Neural cell (in vitro differentiated cells): ENCODE measurements around the gene C4BPB.

ENCODE experiments used
- EP300 ChIP-seq: fragments of 450-650 bp; conservative IDR thresholded peaks from 2 replicates; pipeline ENCODE4 v1.6.1; 2014; ENCODE audit warnings: antibody characterized with exemption, mild to moderate bottlenecking, moderate library complexity; ENCODE audit not compliant: poor library complexity, severe bottlenecking
- TF ChIP-seq, protein P1 (sequence below): fragments of 450-650 bp; IDR thresholded peaks from 2 replicates; pipeline ENCODE4 v1.5.1; 2014; ENCODE audit warnings: antibody characterized with exemption, mild to moderate bottlenecking, moderate library complexity; ENCODE audit not compliant: poor library complexity, severe bottlenecking
- TF ChIP-seq, protein P2 (sequence below): IDR thresholded peaks from 2 replicates; pipeline ENCODE4 v1.6.1; 2012; ENCODE audit warnings: borderline replicate concordance

DNA sequence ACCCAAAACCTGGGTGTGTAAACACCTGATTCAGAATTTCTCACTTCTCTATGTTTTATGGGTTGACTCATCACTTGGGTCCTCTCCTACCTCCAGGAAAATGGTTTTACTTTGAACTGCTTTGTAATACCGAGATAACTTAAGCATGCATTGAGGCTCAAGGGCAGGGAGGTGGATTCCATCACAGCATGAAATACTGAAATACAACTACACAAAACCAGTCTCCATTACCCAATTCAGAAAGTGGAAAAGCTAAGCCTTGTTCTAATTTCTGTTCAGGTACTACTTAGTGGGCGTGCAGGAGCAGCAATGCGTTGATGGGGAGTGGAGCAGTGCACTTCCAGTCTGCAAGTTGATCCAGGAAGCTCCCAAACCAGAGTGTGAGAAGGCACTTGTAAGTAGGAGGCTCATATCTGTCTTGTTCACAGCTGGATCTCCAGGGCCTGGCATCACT is 9.2 kb downstream of the C4BPB start:
- TF ChIP-seq, protein P1, sequence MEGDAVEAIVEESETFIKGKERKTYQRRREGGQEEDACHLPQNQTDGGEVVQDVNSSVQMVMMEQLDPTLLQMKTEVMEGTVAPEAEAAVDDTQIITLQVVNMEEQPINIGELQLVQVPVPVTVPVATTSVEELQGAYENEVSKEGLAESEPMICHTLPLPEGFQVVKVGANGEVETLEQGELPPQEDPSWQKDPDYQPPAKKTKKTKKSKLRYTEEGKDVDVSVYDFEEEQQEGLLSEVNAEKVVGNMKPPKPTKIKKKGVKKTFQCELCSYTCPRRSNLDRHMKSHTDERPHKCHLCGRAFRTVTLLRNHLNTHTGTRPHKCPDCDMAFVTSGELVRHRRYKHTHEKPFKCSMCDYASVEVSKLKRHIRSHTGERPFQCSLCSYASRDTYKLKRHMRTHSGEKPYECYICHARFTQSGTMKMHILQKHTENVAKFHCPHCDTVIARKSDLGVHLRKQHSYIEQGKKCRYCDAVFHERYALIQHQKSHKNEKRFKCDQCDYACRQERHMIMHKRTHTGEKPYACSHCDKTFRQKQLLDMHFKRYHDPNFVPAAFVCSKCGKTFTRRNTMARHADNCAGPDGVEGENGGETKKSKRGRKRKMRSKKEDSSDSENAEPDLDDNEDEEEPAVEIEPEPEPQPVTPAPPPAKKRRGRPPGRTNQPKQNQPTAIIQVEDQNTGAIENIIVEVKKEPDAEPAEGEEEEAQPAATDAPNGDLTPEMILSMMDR = no peak
- TF ChIP-seq EP300 = no peak
- TF ChIP-seq, protein P2, sequence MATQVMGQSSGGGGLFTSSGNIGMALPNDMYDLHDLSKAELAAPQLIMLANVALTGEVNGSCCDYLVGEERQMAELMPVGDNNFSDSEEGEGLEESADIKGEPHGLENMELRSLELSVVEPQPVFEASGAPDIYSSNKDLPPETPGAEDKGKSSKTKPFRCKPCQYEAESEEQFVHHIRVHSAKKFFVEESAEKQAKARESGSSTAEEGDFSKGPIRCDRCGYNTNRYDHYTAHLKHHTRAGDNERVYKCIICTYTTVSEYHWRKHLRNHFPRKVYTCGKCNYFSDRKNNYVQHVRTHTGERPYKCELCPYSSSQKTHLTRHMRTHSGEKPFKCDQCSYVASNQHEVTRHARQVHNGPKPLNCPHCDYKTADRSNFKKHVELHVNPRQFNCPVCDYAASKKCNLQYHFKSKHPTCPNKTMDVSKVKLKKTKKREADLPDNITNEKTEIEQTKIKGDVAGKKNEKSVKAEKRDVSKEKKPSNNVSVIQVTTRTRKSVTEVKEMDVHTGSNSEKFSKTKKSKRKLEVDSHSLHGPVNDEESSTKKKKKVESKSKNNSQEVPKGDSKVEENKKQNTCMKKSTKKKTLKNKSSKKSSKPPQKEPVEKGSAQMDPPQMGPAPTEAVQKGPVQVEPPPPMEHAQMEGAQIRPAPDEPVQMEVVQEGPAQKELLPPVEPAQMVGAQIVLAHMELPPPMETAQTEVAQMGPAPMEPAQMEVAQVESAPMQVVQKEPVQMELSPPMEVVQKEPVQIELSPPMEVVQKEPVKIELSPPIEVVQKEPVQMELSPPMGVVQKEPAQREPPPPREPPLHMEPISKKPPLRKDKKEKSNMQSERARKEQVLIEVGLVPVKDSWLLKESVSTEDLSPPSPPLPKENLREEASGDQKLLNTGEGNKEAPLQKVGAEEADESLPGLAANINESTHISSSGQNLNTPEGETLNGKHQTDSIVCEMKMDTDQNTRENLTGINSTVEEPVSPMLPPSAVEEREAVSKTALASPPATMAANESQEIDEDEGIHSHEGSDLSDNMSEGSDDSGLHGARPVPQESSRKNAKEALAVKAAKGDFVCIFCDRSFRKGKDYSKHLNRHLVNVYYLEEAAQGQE = no peak
